Ovary (tissue), 3 donors: ENCODE results near the gene AOAH.

ENCODE experiments used
- CTCF ChIP-seq, 3 donors: fragments of 450-650 bp in 2 of 3; fragments of 200-600 bp in 1 of 3; IDR thresholded peaks; one replicate each; pipeline versions ENCODE4 v1.5.1 to v1.8.0; 2016 to 2022; ENCODE audit warnings: antibody characterized with exemption in 3 of 3, mild to moderate bottlenecking in 1 of 3
- EP300 ChIP-seq: sonication (generic); formaldehyde crosslinking; IDR thresholded peaks from one replicate; pipeline ENCODE4 v1.6.1; 2017; ENCODE audit warnings: antibody characterized with exemption
- POLR2A ChIP-seq: fragments of 450-650 bp; IDR thresholded peaks from one replicate; pipeline ENCODE4 v1.6.1; 2017; ENCODE audit warnings: antibody characterized with exemption, mild to moderate bottlenecking, moderate library complexity
- donor health status: DM: no; HTN: no; CAD: no.

- TF ChIP-seq POLR2A (no peak), CTCF (IDR thresholded peaks at IDR 0.05) (no peak), EP300 (no peak)
Measured at GRCh38 chr7:36723951-36724664, at the start of gene AOAH.
